Gastrocnemius medialis (tissue), 4 donors: ENCODE data around the gene CHMP6. TPM values are rescaled to one million over a fixed set of nuclear protein-coding genes. Genes with fewer than 3 reads are reported as not detected.

ENCODE experiments used
- ATAC-seq, 2 donors: fragments of 150-250 bp; one replicate each; pipeline ENCODE4 v1.9.1; 2016
- DNase-seq, 2 donors: peaks; one replicate each; pipeline ENCODE4 v3.0.0-alpha.2; 2019
- H3K27ac ChIP-seq, 4 donors: fragments of 200-600 bp; sonication (generic); 1 replicate in 1 of 4; 2 replicates in 3 of 4; pipeline ENCODE4 v1.5.1; 2016 to 2018; ENCODE audit warnings: mild to moderate bottlenecking in 2 of 4, moderate library complexity in 1 of 4
- H3K27me3 ChIP-seq, 3 donors: fragments of 200-600 bp; sonication (generic) in 2 of 3; 1 replicate in 1 of 3; 2 replicates in 2 of 3; pipeline versions ENCODE4 v1.5.1 to v1.6.0; 2016 to 2019; ENCODE audit warnings: mild to moderate bottlenecking in 1 of 3, moderate library complexity in 1 of 3
- H3K36me3 ChIP-seq, 2 donors: fragments of 200-600 bp; sonication (generic) in 1 of 2; one replicate each; pipeline ENCODE4 v1.5.1; 2017 to 2018
- H3K4me1 ChIP-seq, 2 donors: fragments of 200-600 bp; sonication (generic) in 1 of 2; one replicate each; pipeline ENCODE4 v1.5.1; 2016 to 2017; ENCODE audit warnings: mild to moderate bottlenecking in 2 of 2
- H3K4me3 ChIP-seq, 4 donors: fragments of 200-600 bp; sonication (generic) in 3 of 4; 1 replicate in 1 of 4; 2 replicates in 3 of 4; pipeline ENCODE4 v1.5.1; 2016 to 2019; ENCODE audit warnings: mild to moderate bottlenecking in 2 of 4
- H3K9me3 ChIP-seq, 3 donors: fragments of 200-600 bp; sonication (generic) in 2 of 3; 1 replicate in 1 of 3; 2 replicates in 2 of 3; pipeline ENCODE4 v1.5.1; 2016 to 2019
- POLR2A ChIP-seq, 2 donors: fragments of 450-650 bp; IDR thresholded peaks; one replicate each; pipeline ENCODE4 v1.6.1; 2017; ENCODE audit warnings: antibody characterized with exemption in 2 of 2, mild to moderate bottlenecking in 2 of 2, moderate library complexity in 2 of 2
- in situ Hi-C, 4 donors: fragments of 200-750 bp; cut with MboI; loops; one replicate each; pipeline versions ENCODE4 v1.15.0 to v1.8.0; 2017; ENCODE audit warnings: low sequenced_read_pairs in 4 of 4
- intact Hi-C: fragments of 100-400 bp; cut with DNase I; formaldehyde crosslinking; loops from one replicate; pipeline ENCODE4 v1.15.1; 2023; ENCODE audit warnings: low total_unique reads
- total RNA-seq, 4 donors: library from RNA; depleted of rRNA; stranded (reverse); fragments of >200 nt; gene quantifications; one replicate each; pipeline versions ENCODE4 v1.1.0 to v1.2.3, GENCODE V29; 2016
- TF ChIP-seq, protein P1 (sequence below), 5 experiments: fragments of 450-650 bp in 3 of 5; fragments of 200-600 bp in 2 of 5; sonication (generic) in 2 of 5; IDR thresholded peaks in 4 of 5; conservative IDR thresholded peaks in 1 of 5; 1 replicate in 4 of 5; 2 replicates in 1 of 5; pipeline ENCODE4 v1.5.1; 2016 to 2019; ENCODE audit warnings: antibody characterized with exemption in 5 of 5, mild to moderate bottlenecking in 3 of 5, moderate library complexity in 3 of 5

Gene CHMP6
- total RNA-seq, 4 donors from 2014 or later, result 29.8 to 33.3 (median 33.0) TPM

GRCh38 chr17:80956321-80957190 is 35.1 kb upstream of the CHMP6 start:
- no peak for TF ChIP-seq POLR2A (IDR thresholded peaks at IDR 0.05)
- TF ChIP-seq, protein P1, sequence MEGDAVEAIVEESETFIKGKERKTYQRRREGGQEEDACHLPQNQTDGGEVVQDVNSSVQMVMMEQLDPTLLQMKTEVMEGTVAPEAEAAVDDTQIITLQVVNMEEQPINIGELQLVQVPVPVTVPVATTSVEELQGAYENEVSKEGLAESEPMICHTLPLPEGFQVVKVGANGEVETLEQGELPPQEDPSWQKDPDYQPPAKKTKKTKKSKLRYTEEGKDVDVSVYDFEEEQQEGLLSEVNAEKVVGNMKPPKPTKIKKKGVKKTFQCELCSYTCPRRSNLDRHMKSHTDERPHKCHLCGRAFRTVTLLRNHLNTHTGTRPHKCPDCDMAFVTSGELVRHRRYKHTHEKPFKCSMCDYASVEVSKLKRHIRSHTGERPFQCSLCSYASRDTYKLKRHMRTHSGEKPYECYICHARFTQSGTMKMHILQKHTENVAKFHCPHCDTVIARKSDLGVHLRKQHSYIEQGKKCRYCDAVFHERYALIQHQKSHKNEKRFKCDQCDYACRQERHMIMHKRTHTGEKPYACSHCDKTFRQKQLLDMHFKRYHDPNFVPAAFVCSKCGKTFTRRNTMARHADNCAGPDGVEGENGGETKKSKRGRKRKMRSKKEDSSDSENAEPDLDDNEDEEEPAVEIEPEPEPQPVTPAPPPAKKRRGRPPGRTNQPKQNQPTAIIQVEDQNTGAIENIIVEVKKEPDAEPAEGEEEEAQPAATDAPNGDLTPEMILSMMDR (IDR thresholded peaks at IDR 0.05 in 4 of 5, conservative IDR thresholded peaks at IDR 0.05 in 1 of 5), result no peak
- no peak for ATAC-seq
- no peak for DNase-seq
- no peaks in the 10 kb centered on the region for H3K9me3 ChIP-seq
- H3K27me3 ChIP-seq, result no peaks in the 10 kb centered on the region
- peaks cover 0 to 2% of the 10 kb centered on the region in 2 donors for H3K36me3 ChIP-seq
- in situ Hi-C loops (no loop called here), intact Hi-C loops (no loop called here)
- no peak overlapping the region for H3K27ac ChIP-seq
- peaks cover 27 to 28% of the 10 kb centered on the region in 2 donors for H3K4me1 ChIP-seq
- H3K4me3 ChIP-seq, result no peak overlapping the region

DNA sequence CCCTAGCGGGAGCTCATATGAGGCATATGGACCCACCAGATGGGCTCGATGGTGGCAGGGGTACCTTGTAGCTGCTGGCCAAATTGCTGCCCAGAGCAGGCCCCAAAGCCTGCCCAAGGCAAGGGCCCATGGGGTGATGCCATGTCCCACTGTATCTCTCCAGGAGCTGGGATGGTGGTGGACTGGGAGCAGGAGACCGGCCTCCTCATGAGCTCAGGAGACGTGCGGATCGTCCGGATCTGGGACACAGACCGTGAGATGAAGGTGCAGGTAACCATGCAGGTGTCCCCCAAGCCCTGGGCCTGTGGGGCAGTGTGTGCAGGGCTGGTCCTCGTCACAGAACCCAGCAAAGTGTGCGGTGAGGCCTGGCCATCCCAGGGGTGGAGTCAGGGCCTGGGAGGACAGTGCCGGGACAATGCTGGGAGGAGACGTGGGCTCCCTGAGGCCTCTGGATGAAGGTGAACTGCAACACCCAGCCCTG is 34.1 kb upstream of the CHMP6 start:
- H3K4me3 ChIP-seq, result no peak overlapping the region
- in situ Hi-C loops, result no loop called here
- H3K27me3 ChIP-seq, result no peaks in the 10 kb centered on the region
- no peak overlapping the region for H3K27ac ChIP-seq
- DNase-seq (peak in 1 of 2 donors; percentile 1), ATAC-seq (no peak)
- H3K9me3 ChIP-seq, result no peaks in the 10 kb centered on the region
- intact Hi-C loops, result no loop called here
- H3K36me3 ChIP-seq, result no peaks in the 10 kb centered on the region
- no peak for TF ChIP-seq POLR2A (IDR thresholded peaks at IDR 0.05)
- TF ChIP-seq, protein P1 (IDR thresholded peaks at IDR 0.05 in 4 of 5, conservative IDR thresholded peaks at IDR 0.05 in 1 of 5), result no peak
- H3K4me1 ChIP-seq, result peaks cover 33 to 36% of the 10 kb centered on the region in 2 donors

DNA sequence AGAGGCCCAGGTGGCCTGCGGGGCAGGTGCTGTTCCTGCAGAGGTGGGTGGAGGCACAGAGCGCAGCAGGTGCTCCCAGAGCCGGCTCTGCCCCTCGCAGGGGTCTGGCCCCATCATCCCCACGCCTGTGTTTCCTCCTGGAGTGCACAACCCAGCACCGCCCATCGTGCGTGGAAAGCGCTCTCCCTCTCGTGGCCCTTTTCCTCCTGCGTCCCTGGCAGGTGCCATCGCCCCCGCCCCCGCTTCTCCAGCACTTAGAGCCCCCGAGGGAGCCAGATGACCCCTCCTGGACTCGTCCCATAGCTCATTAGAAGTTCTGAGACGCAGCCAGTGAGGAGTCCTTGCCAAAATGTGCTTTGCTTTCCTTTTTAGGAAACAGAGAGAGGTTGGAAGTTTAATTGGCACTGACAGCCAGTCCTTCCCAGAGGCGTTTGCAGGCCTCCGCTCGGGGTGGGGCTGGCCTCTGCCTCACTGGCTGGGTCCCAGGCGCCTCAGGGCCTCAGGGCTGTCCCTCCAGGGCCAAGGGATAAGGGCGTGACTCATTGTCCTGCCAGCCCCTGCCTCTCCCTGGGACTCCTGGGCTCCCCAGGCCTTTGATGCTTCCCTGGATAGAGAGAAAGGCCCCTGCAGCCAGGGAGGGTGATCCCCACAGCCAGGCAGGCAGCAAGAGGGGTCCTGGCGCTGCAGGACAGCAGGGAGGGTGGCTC is 32.2 kb upstream of the CHMP6 start:
- DNase-seq (peak; percentile 79 to 90), ATAC-seq (peak; percentile 71 to 76)
- intact Hi-C loops (no loop called here), in situ Hi-C loops (no loop called here)
- TF ChIP-seq, protein P1 (IDR thresholded peaks at IDR 0.05 in 4 of 5, conservative IDR thresholded peaks at IDR 0.05 in 1 of 5), result no peak
- no peak for TF ChIP-seq POLR2A (IDR thresholded peaks at IDR 0.05)
- peaks cover 33 to 36% of the 10 kb centered on the region in 2 donors for H3K4me1 ChIP-seq
- peaks cover 0 to 5% of the 10 kb centered on the region in 2 donors for H3K36me3 ChIP-seq
- H3K4me3 ChIP-seq, result no peak overlapping the region
- H3K27me3 ChIP-seq, result no peaks in the 10 kb centered on the region
- peak overlapping the region; percentile 66 to 81 (median 74) for H3K27ac ChIP-seq
- H3K9me3 ChIP-seq, result no peaks in the 10 kb centered on the region

- TF ChIP-seq, protein P1 (IDR thresholded peaks at IDR 0.05 in 4 of 5, conservative IDR thresholded peaks at IDR 0.05 in 1 of 5), result no peak
- no peak for TF ChIP-seq POLR2A (IDR thresholded peaks at IDR 0.05)
- intact Hi-C loops (no loop called here), in situ Hi-C loops (no loop called here)
- peak in 1 of 2 donors; percentile 17 for ATAC-seq
- Histone ChIP-seq H3K4me1 (peaks cover 33 to 36% of the 10 kb centered on the region in 2 donors), H3K9me3 (no peaks in the 10 kb centered on the region), H3K4me3 (peak overlapping the region in 1 of 4 donors; percentile 10), H3K27me3 (no peaks in the 10 kb centered on the region), H3K27ac (peak overlapping the region; percentile 66 to 81 (median 74)), H3K36me3 (peaks cover 0 to 12% of the 10 kb centered on the region in 2 donors)
- DNase-seq, result no peak
Observed at GRCh38 chr17:80960037-80960796, 31.4 kb upstream of the CHMP6 start.
